Measurements from ENCODE around the gene SND1. TPM values are rescaled to one million over a fixed set of nuclear protein-coding genes. Genes with fewer than 3 reads are reported as not detected.

SND1 gene
- total and polyA plus RNA-seq, 4 donors = 50.3 to 150 (median 105) TPM

DNA sequence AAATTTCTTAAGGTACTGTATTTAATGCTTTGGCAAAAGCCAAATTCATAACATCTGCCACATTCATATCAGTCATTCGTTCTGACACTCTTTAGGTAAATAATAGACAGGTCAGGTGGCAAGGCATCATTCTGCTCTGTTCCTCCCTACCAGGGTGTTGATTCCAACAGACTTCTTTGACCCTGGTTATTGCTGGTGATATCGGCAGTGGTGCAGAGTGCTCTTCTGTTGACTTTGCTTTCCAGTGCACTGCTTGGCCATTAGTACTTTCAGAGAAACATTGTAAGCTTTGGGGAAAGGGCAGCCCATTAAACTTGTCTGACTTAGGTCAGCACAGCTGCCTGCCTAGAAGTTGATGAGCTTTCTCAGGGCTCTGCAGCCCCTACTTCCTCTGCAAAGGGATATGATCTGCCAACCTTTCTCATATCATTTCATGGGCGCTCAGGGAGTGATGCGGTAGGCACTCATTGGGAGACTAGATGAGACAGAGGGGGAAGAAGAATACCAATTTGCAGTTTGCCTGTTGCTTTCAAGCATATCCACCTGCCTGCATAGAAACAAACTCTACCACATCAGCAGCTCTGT lies 240.0 kb downstream of the SND1 start:
- H3K4me1 ChIP-seq (ENCODE audit: control insufficient read depth in 1 of 2, insufficient read depth in 2 of 2, low read length in 2 of 2) = no peaks in the 10 kb centered on the region
- intact Hi-C loops (cut with DNase I) = no loop called here

DNA sequence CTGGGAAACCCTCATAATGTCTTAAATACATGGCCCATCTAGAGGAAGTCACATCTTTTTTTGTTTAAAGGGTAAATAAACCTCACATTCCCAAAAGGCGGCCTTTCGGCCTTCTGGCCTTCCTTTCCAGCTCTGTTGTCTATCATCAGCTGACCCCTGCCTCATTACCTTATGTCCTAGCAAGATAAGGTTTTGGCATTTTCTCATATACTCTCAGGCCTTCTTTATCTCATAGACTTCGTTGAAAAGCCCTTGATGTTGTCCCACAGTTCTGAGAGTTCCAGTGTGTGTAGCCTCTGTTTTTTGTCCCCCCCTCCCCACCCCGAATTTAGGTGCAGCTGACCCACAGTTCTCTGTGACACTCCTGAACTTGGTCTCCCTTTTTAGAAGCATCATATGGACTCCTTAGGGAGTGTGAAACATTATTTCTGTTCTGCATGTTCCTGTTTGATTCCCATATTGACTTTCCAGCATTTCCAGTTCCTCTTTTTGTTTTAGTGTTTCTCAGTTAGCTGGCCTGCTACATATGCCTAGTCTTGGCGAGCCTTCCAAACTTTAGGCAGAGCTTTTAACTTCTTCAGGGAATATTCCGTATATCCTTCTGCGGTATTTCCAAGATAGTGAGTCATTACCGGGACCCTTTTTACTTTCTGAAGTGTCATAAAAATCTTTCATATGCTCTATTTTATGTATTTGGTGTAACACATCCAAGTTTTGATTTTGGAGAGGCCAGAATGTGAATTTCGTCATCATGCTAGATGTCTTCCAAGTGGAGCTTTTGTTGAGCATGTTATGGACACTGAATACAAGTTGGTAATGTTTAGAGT lies 240.7 kb downstream of the SND1 start:
- Histone ChIP-seq H3K36me3 (ENCODE audit: control insufficient read depth in 1 of 2, insufficient read depth in 2 of 2, low read length in 1 of 2) (peaks cover 0 to 2% of the 10 kb centered on the region in 2 donors), H3K4me3 (ENCODE audit: low read length in 2 of 2) (no peak overlapping the region), H3K27me3 (ENCODE audit: control insufficient read depth in 1 of 2, insufficient read depth in 2 of 2, low read length in 1 of 2) (no peaks in the 10 kb centered on the region), H3K27ac (ENCODE audit: low read depth in 1 of 2, low read length in 2 of 2) (no peak overlapping the region), H3K9me3 (ENCODE audit: control insufficient read depth, low read length) (no peaks in the 10 kb centered on the region), H3K4me1 (ENCODE audit: control insufficient read depth in 1 of 2, insufficient read depth in 2 of 2, low read length in 2 of 2) (no peaks in the 10 kb centered on the region)
- WGBS, 2 donors = 87 to 89% methylated on average over 9 of the region's 9 CpGs
- ATAC-seq (ENCODE audit: low FRiP score) (no peak), DNase-seq (no peak)
- intact Hi-C loops (cut with DNase I) = no loop called here

More for the DNA sequence above, 240.0 kb downstream of the SND1 start:
- Histone ChIP-seq H3K9me3 (ENCODE audit: control insufficient read depth, low read length) (no peaks in the 10 kb centered on the region), H3K4me3 (ENCODE audit: low read length in 2 of 2) (no peak overlapping the region), H3K27me3 (ENCODE audit: control insufficient read depth in 1 of 2, insufficient read depth in 2 of 2, low read length in 1 of 2) (no peaks in the 10 kb centered on the region), H3K36me3 (ENCODE audit: control insufficient read depth in 1 of 2, insufficient read depth in 2 of 2, low read length in 1 of 2) (peaks cover 0 to 2% of the 10 kb centered on the region in 2 donors), H3K27ac (ENCODE audit: low read depth in 1 of 2, low read length in 2 of 2) (no peak overlapping the region)
- no peak for ATAC-seq (ENCODE audit: low FRiP score)
- DNase-seq = no peak
- 79 to 91% methylated on average over 4 of the region's 4 CpGs for WGBS, 2 donors

DNA sequence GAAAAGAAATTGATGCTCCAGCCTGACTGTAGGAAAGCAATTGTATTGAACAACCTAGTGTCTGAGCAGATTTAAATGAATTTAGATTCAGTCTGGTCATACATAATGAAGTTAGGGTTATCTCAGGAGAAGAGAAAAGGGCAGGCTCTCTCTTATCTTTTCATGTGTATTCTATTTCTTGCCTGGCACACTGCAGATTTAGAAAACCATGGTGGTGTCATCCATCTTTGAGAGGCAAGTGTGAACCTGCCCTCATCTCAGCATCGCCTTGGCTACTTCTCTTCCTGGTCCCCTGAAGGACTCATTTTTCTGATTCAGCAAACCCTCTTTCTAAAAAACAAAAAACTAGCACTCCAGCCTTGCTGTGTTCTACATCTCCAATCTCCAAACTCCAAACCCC lies 241.6 kb downstream of the SND1 start:
- 98 to 100% methylated on average over 1 of the region's 1 CpG for WGBS, 2 donors
- Histone ChIP-seq H3K4me1 (ENCODE audit: control insufficient read depth in 1 of 2, insufficient read depth in 2 of 2, low read length in 2 of 2) (no peaks in the 10 kb centered on the region), H3K4me3 (ENCODE audit: low read length in 2 of 2) (no peak overlapping the region), H3K36me3 (ENCODE audit: control insufficient read depth in 1 of 2, insufficient read depth in 2 of 2, low read length in 1 of 2) (peaks cover 0 to 2% of the 10 kb centered on the region in 2 donors), H3K27ac (ENCODE audit: low read depth in 1 of 2, low read length in 2 of 2) (no peak overlapping the region), H3K27me3 (ENCODE audit: control insufficient read depth in 1 of 2, insufficient read depth in 2 of 2, low read length in 1 of 2) (no peaks in the 10 kb centered on the region), H3K9me3 (ENCODE audit: control insufficient read depth, low read length) (no peaks in the 10 kb centered on the region)
- DNase-seq (no peak), ATAC-seq (ENCODE audit: low FRiP score) (no peak)
- intact Hi-C loops (cut with DNase I) = no loop called here

DNA sequence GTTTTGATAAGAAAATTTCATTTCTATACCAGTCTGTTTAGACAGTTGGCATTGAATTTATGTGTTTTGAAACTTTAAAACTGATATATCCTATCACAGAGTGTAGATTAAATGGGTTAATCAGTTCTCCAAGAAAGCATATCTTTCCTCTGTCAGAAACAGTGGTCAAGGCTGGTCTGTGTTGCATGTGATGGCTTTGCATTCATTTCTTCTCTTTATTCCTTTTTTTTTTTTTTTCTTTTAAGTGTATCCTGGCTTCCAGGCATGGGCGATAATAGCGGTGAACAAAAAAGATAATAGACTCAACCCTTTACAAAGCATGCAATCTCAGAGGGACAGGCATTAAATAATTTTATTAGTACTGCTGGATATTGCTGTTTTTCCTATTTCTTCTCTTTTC lies 242.6 kb downstream of the SND1 start:
- WGBS, 2 donors = 94 to 98% methylated on average over 2 of the region's 2 CpGs
- Histone ChIP-seq H3K9me3 (ENCODE audit: control insufficient read depth, low read length) (no peaks in the 10 kb centered on the region), H3K36me3 (ENCODE audit: control insufficient read depth in 1 of 2, insufficient read depth in 2 of 2, low read length in 1 of 2) (no peaks in the 10 kb centered on the region), H3K4me3 (ENCODE audit: low read length in 2 of 2) (no peak overlapping the region), H3K27ac (ENCODE audit: low read depth in 1 of 2, low read length in 2 of 2) (no peak overlapping the region), H3K4me1 (ENCODE audit: control insufficient read depth in 1 of 2, insufficient read depth in 2 of 2, low read length in 2 of 2) (no peaks in the 10 kb centered on the region), H3K27me3 (ENCODE audit: control insufficient read depth in 1 of 2, insufficient read depth in 2 of 2, low read length in 1 of 2) (no peaks in the 10 kb centered on the region)
- no peak for ATAC-seq (ENCODE audit: low FRiP score)
- intact Hi-C loops (cut with DNase I) = no loop called here
- no peak for DNase-seq

DNA sequence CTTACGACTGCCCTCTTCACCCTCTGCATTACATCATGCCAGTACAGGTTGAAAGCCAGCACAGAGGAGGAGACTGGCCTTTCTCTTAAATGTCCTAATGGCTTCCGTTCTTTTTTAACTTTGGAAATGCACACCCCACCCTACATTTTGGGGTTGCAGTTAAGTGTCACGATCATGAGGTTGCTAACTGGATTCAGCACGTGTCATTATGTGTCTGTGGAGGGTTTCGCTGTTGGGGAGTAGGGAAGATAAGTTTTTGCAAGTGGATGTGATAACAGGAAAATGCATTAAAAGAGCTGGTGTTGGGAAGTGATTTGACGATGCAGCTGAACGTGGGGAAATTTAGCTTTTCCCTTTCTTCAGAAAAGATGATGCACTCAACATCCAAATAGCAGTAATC lies 243.4 kb downstream of the SND1 start:
- Histone ChIP-seq H3K9me3 (ENCODE audit: control insufficient read depth, low read length) (no peaks in the 10 kb centered on the region), H3K36me3 (ENCODE audit: control insufficient read depth in 1 of 2, insufficient read depth in 2 of 2, low read length in 1 of 2) (no peaks in the 10 kb centered on the region), H3K27me3 (ENCODE audit: control insufficient read depth in 1 of 2, insufficient read depth in 2 of 2, low read length in 1 of 2) (no peaks in the 10 kb centered on the region), H3K27ac (ENCODE audit: low read depth in 1 of 2, low read length in 2 of 2) (no peak overlapping the region), H3K4me1 (ENCODE audit: control insufficient read depth in 1 of 2, insufficient read depth in 2 of 2, low read length in 2 of 2) (peaks cover 0 to 2% of the 10 kb centered on the region in 2 donors), H3K4me3 (ENCODE audit: low read length in 2 of 2) (no peak overlapping the region)
- 95 to 97% methylated on average over 7 of the region's 7 CpGs for WGBS, 2 donors
- intact Hi-C loops (cut with DNase I) = no loop called here
- no peak for DNase-seq
- no peak for ATAC-seq (ENCODE audit: low FRiP score)

DNA sequence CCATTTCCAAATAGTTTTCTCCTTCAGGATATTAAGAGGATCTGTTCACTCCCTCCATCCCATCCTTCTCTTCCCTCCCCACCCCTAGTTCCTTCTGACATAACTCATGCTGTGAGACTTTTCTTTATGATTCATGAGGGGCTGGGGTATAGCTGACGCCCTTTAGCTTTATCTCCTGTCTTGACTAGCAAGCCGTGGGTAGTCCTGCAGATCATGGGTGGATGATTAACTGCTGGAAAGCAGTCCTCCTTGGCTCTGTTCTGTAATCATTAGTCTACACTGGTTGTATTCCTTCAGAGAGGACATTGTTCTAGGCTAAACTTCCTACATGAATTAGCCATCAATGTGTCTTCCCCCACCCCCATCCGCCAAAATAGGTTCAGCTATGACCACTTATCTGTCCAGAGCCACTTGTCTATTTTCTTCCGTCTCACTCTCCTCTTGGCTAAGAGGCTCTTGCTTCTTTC lies 243.9 kb downstream of the SND1 start:
- DNase-seq = no peak
- H3K4me3 ChIP-seq (ENCODE audit: low read length in 2 of 2) = no peak overlapping the region
- no peak overlapping the region for H3K27ac ChIP-seq (ENCODE audit: low read depth in 1 of 2, low read length in 2 of 2)
- no peaks in the 10 kb centered on the region for H3K27me3 ChIP-seq (ENCODE audit: control insufficient read depth in 1 of 2, insufficient read depth in 2 of 2, low read length in 1 of 2)
- H3K4me1 ChIP-seq (ENCODE audit: control insufficient read depth in 1 of 2, insufficient read depth in 2 of 2, low read length in 2 of 2) = peaks cover 0 to 6% of the 10 kb centered on the region in 2 donors
- no peaks in the 10 kb centered on the region for H3K9me3 ChIP-seq (ENCODE audit: control insufficient read depth, low read length)
- ATAC-seq (ENCODE audit: low FRiP score) = no peak
- 79 to 84% methylated on average over 4 of the region's 4 CpGs for WGBS, 2 donors
- intact Hi-C loops (cut with DNase I) = no loop called here
- no peaks in the 10 kb centered on the region for H3K36me3 ChIP-seq (ENCODE audit: control insufficient read depth in 1 of 2, insufficient read depth in 2 of 2, low read length in 1 of 2)

DNA sequence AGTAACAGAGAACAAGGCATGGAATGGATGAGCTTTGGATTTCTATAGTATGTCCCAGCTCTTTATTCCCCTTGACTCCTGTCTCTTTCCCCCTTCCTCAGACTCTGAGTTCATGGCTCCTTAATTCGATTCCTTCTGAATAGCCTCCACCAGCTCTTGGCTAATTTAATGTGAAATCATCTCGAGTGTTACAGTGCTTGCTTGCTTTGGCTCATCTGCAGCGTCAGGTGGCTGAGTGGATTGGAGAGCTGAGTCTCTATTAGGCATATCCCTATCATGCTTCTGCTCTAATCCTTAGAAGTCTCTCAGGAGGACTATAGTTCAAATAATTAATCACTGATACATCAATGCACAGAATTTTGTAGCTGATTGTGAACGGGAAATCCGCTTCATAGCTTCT lies 244.7 kb downstream of the SND1 start:
- no peak for ATAC-seq (ENCODE audit: low FRiP score)
- Histone ChIP-seq H3K27me3 (ENCODE audit: control insufficient read depth in 1 of 2, insufficient read depth in 2 of 2, low read length in 1 of 2) (no peaks in the 10 kb centered on the region), H3K4me3 (ENCODE audit: low read length in 2 of 2) (no peak overlapping the region), H3K4me1 (ENCODE audit: control insufficient read depth in 1 of 2, insufficient read depth in 2 of 2, low read length in 2 of 2) (peaks cover 0 to 6% of the 10 kb centered on the region in 2 donors), H3K9me3 (ENCODE audit: control insufficient read depth, low read length) (no peaks in the 10 kb centered on the region), H3K27ac (ENCODE audit: low read depth in 1 of 2, low read length in 2 of 2) (no peak overlapping the region), H3K36me3 (ENCODE audit: control insufficient read depth in 1 of 2, insufficient read depth in 2 of 2, low read length in 1 of 2) (no peaks in the 10 kb centered on the region)
- WGBS, 2 donors = 58% methylated on average over 5 of the region's 5 CpGs
- DNase-seq = no peak
- intact Hi-C loops (cut with DNase I) = no loop called here

DNA sequence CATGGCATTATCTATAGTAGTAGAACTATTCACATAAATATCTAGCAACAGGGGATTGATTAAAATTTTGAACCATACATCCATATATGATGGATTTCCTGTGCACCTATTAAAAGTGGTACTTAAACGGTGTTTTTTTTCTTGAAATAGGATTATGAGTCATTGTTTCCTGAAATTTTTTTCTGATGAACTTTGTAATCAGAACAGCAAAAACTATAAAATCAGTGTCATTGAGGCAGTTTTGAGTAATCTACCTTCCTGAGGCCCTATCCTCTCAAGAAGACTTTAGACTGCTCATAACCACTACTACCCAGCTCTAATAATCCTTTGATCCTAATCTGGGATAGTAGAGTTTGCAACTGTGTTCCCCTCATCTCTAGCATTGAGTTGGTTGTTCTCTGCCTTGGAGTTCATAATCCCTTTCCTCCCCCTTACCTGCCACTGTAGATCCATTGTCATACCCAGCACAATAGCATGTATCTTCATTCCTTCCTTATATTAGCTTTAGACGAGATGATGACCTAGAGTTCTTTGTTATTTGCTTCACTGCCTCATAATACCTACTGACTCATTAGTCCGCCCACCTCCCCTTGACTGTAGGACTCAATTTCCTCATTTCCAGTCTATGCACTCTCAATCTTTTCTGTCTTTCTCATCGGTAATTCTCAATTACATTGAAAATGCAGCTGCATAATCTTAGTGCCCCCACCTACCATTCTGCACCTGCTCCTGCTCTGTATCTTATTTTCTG lies 245.9 kb downstream of the SND1 start:
- Histone ChIP-seq H3K4me1 (ENCODE audit: control insufficient read depth in 1 of 2, insufficient read depth in 2 of 2, low read length in 2 of 2) (peaks cover 0 to 6% of the 10 kb centered on the region in 2 donors), H3K36me3 (ENCODE audit: control insufficient read depth in 1 of 2, insufficient read depth in 2 of 2, low read length in 1 of 2) (no peaks in the 10 kb centered on the region), H3K27me3 (ENCODE audit: control insufficient read depth in 1 of 2, insufficient read depth in 2 of 2, low read length in 1 of 2) (no peaks in the 10 kb centered on the region), H3K4me3 (ENCODE audit: low read length in 2 of 2) (no peak overlapping the region), H3K27ac (ENCODE audit: low read depth in 1 of 2, low read length in 2 of 2) (no peak overlapping the region), H3K9me3 (ENCODE audit: control insufficient read depth, low read length) (no peaks in the 10 kb centered on the region)
- ATAC-seq (ENCODE audit: low FRiP score) (no peak), DNase-seq (no peak)
- intact Hi-C loops (cut with DNase I) = no loop called here
- WGBS, 2 donors = 90 to 95% methylated on average over 4 of the region's 4 CpGs
